ENCODE measurements around the gene CAMK1D.

DNA sequence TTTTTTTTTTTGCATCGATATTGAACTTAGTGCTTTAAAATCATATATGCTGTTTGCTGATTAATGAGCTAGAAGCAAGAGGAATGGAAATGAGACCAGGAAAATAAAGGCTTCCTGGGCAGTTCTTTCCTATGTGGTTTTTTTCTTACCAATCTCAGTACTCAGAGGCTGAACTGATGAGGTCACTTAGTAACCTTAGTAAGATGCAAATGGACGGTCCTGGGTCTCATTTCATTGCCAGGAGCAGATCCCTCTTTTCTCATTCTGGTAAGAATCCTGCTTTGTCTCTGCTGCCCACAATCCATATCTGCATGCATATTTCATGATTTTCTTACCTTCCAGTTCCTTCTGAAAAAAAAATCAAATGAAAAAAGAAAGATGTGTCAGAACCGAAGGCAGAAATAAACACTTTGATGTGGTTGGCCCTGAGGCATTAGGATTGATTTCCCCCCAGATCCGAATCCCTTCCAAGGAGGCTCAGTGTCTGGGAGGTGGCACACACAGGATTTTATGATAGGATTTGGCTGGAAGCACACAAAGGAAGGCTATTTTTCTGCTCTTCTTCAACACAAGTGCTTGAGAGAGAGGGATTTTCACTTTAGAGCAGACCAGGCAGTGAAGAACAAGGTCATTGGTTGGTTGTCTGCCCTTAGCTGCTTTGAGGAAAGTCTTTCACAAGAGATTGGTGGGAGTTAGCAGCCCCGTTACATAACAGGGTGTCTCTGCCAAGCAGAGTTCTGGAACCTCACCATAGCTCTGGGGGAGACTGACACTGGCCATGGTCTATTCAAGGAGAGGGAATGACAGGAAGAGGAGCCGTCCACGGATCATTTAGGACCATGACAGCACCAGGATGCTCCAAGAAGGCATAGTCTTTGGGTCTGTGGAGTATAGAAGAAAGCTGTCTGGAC lies 150.0 kb downstream of the CAMK1D start:
- TF ChIP-seq POLR2A (IDR thresholded peaks at IDR 0.05) (no peak), EP300 (IDR thresholded peaks at IDR 0.05; ENCODE audit: low read depth) (no peak), POLR2AphosphoS5 (IDR thresholded peaks at IDR 0.05) (no peak)
- TF ChIP-seq, protein P1, sequence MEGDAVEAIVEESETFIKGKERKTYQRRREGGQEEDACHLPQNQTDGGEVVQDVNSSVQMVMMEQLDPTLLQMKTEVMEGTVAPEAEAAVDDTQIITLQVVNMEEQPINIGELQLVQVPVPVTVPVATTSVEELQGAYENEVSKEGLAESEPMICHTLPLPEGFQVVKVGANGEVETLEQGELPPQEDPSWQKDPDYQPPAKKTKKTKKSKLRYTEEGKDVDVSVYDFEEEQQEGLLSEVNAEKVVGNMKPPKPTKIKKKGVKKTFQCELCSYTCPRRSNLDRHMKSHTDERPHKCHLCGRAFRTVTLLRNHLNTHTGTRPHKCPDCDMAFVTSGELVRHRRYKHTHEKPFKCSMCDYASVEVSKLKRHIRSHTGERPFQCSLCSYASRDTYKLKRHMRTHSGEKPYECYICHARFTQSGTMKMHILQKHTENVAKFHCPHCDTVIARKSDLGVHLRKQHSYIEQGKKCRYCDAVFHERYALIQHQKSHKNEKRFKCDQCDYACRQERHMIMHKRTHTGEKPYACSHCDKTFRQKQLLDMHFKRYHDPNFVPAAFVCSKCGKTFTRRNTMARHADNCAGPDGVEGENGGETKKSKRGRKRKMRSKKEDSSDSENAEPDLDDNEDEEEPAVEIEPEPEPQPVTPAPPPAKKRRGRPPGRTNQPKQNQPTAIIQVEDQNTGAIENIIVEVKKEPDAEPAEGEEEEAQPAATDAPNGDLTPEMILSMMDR (IDR thresholded peaks at IDR 0.05), result no peak
